ENCODE results near the gene ZMYND10.

DNA sequence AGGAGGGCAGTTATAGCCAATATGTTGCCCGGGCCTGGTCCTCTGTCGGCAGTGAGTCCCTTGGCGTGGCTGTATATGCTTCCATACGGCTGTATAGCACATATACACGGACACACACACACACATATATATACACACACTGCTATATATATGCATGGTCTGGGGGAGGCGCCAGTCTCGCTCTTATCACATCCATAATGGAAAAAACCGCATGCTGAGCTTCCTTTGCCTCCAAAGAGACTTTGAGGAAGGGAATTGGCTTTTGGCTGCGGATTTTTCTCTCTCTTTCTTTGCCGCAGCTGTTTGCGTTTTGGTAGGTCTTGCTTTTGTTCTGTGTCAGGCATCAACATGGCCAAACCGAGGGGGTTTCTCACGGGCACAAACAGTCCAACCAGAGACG is 25.1 kb upstream of the ZMYND10 start:
- TF ChIP-seq ISL1 (CRISPR knock-in tag; IDR thresholded peaks at IDR 0.05) = no peak
- TF ChIP-seq GLIS3 (CRISPR knock-in tag; IDR thresholded peaks at IDR 0.05) = no peak
- TF ChIP-seq, protein P1, sequence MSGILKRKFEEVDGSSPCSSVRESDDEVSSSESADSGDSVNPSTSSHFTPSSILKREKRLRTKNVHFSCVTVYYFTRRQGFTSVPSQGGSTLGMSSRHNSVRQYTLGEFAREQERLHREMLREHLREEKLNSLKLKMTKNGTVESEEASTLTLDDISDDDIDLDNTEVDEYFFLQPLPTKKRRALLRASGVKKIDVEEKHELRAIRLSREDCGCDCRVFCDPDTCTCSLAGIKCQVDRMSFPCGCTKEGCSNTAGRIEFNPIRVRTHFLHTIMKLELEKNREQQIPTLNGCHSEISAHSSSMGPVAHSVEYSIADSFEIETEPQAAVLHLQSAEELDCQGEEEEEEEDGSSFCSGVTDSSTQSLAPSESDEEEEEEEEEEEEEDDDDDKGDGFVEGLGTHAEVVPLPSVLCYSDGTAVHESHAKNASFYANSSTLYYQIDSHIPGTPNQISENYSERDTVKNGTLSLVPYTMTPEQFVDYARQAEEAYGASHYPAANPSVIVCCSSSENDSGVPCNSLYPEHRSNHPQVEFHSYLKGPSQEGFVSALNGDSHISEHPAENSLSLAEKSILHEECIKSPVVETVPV (CRISPR knock-in tag; IDR thresholded peaks at IDR 0.05) = no peak
- TF ChIP-seq, protein P2, sequence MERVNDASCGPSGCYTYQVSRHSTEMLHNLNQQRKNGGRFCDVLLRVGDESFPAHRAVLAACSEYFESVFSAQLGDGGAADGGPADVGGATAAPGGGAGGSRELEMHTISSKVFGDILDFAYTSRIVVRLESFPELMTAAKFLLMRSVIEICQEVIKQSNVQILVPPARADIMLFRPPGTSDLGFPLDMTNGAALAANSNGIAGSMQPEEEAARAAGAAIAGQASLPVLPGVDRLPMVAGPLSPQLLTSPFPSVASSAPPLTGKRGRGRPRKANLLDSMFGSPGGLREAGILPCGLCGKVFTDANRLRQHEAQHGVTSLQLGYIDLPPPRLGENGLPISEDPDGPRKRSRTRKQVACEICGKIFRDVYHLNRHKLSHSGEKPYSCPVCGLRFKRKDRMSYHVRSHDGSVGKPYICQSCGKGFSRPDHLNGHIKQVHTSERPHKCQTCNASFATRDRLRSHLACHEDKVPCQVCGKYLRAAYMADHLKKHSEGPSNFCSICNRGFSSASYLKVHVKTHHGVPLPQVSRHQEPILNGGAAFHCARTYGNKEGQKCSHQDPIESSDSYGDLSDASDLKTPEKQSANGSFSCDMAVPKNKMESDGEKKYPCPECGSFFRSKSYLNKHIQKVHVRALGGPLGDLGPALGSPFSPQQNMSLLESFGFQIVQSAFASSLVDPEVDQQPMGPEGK (CRISPR knock-in tag; IDR thresholded peaks at IDR 0.05; ENCODE audit: borderline replicate concordance) = no peak
- no peak for TF ChIP-seq TOX (CRISPR knock-in tag; IDR thresholded peaks at IDR 0.05; ENCODE audit: borderline replicate concordance)
